RPMI8226 (cell line): Measurements from ENCODE around the gene PFN3.
"Not testable (repeated sequence)": the region's sequence is repeated elsewhere in the genome, so short reads cannot be mapped to it uniquely, and the experiment has no call there.

Source experiments
- DNase-seq: peaks from one replicate; pipeline ENCODE4 v3.0.0-alpha.2; 2015

PFN3 gene

DNA sequence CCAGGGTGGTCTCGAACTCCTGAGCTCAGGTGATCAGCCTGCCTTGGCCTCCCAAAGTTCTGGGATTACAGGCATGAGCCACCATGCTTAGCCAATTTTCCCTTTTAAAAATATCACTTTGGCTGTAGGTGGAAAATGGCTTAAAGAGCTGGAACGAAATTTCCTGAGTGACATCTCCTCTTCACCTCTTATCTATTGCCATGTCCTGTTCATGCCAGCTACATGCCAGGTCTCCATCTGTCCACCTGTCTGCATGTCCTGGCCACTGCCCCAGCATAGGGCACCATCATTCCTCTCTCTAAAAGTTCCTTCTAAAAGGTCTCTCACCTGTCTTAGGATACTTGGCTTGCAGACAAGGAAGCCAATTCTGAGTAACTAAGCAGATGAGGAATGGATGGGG is 23.2 kb upstream of the PFN3 start:
- DNase-seq, result no peak

- DNase-seq, result no peak
These were observed 20.8 kb upstream of the PFN3 start for GRCh38 chr5:177421062-177421798.

GRCh38 chr5:177420472-177420871 is 20.0 kb upstream of the PFN3 start:
- not testable (repeated sequence) for DNase-seq

- DNase-seq, result no peak
These were observed 18.6 kb upstream of the PFN3 start for GRCh38 chr5:177419046-177419445.

DNA sequence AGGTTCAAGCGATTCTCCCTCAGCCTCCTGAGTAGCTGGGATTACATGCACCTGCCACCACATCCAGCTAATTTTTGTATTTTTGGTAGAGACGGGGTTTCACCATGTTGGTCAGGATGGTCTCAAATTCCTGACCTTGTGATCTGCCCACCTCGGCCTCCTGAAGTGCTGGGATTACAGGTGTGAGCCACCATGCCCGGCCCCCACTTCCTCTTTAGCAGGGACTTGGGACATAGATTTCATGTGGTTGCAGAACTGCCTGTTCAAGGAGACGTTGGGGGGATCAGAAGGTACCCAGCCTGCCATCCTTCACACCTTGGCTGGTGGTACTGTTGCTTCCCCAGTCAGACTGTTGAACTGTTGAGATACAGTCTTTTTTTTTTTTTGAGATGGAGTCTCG is 16.6 kb upstream of the PFN3 start:
- DNase-seq, result not testable (repeated sequence)

DNA sequence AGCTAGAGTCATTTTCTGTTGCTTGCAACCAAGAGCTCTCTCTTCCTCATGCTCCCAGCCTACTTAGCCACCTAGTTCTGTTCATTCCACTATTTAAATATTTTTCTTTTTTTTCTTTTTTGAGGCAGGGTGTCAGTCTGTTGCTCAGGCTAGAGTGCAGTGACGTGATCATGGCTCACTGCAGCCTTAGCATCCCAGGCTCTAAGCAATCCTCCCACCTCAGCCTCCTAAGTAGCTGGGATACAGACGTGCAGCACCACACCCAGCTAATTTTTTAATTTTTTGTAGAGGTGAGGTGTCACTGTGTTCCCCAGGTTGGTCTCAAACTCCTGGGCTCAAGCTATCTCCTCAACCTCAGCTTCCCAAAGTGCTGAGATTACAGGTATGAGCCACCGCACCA is 14.0 kb upstream of the PFN3 start:
- no peak for DNase-seq

DNA sequence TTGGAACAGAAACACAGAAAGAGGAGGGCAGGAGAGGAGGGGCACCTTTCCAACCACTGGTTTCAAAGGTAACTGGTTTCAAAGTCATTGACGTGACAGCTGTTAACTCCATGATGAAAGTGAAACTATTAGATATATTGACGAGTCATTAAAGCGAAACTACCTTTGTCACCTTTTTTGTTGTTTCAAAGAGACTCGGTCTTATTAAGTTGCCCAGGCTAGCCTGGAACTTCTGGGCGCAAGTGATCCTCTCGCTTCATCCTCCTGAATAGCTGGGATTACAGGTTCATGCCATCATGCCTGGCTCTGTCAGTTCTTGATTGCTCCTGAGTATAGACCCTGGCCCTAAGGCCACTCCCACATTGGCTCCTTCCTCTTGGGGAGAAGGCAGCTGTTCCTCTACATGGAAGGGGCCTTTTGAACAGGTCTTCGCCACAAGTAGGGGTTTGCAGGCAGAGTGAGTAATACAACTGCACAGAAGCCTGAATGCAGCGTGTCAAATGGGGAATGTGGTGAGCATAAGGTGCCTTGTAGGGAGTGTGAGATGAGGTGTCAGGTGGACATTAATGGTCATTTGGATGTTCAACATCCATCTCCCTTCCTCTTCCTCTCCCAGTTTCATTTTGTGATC is 12.3 kb upstream of the PFN3 start:
- DNase-seq, result peak; percentile 88

- DNase-seq, result no peak
These were observed 10.1 kb upstream of the PFN3 start for GRCh38 chr5:177410575-177410974.

GRCh38 chr5:177409043-177409801 is 8.8 kb upstream of the PFN3 start, which contains the start of gene F12:
Gene F12 (minus strand): TSS chr5:177409564. CDS start chr5:177409527, 37 bp downstream.
- DNase-seq, result no peak

- no peak for DNase-seq
These were observed 5.3 kb upstream of the PFN3 start for GRCh38 chr5:177405805-177406204.

DNA sequence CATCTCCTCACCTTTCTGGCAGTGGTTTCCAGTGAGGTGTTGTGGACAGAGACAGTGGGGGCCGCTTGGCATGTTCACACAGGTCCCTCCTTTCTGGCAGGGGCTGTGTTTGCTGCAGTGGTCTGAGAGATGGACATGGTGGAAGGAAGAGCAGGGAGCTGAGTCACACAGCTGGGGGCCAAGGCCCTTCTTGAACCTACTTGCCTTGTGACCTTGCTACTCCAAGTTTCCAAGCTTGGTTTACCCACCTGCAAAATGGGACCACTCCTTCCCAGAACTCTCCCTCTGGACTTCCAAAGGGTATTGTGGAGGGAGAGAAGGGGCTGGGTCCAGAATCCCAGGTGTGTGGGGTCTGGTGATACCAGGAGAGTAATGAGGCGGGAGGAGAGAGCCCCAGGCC is 4.9 kb upstream of the PFN3 start:
- no peak for DNase-seq

DNA sequence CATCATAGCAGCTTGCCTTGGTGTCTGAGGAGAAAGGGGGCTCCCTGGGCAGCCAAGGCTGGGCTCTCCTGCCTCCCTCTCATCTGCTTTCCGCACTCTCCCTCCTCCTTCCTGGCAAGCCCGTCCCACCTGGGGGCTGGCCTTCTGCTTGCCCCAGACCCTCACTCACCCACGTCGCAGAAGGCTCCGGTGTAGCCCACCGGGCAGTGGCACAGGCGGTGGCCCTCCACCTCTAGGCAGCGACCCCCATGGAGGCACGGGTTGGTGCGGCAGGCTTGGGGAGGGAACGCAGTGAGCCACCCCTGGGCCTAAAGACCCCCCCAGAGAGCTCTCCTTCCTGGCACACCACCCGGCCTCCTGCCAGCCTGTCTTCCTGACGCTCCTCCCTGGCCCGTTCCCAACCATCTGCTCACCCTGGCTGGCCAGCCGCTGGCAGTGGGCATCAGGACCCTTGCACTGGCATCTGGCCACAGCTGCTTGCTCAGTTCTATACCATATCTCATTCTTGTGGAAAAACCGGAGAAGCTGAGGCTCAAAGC is 4.2 kb upstream of the PFN3 start:
- DNase-seq, result no peak

- DNase-seq, result peak; percentile 93
These were observed 3.6 kb upstream of the PFN3 start for GRCh38 chr5:177403792-177404640.

GRCh38 chr5:177403102-177403791 is 2.8 kb upstream of the PFN3 start:
- peak; percentile 76 for DNase-seq

GRCh38 chr5:177402271-177403043 is 2.0 kb upstream of the PFN3 start:
- peak; percentile 70 for DNase-seq

GRCh38 chr5:177397875-177398390 is 2.5 kb downstream of the PFN3 start:
- no peak for DNase-seq

GRCh38 chr5:177396807-177397206 is 3.7 kb downstream of the PFN3 start:
- no peak for DNase-seq

GRCh38 chr5:177396078-177396477 is 4.4 kb downstream of the PFN3 start:
- DNase-seq, result no peak

GRCh38 chr5:177393990-177394389 is 6.5 kb downstream of the PFN3 start:
- DNase-seq, result no peak

GRCh38 chr5:177393206-177393765 is 7.2 kb downstream of the PFN3 start:
- DNase-seq, result no peak

- no peak for DNase-seq
These were observed 7.7 kb downstream of the PFN3 start for GRCh38 chr5:177392765-177393164.
